ENCODE measurements around the gene NDEL1. TPM values are rescaled to one million over a fixed set of nuclear protein-coding genes. Genes with fewer than 3 reads are reported as not detected.

NDEL1 gene
- total and polyA plus RNA-seq, 5 donors = 27.3 to 45.2 (median 31.5) TPM

- ATAC-seq = no peak
- intact Hi-C loops (cut with DNase I) = no loop called here
- no peaks in the 10 kb centered on the region for H3K27me3 ChIP-seq (ENCODE audit: control insufficient read depth, insufficient read depth)
- WGBS = 83% methylated on average over 3 of the region's 3 CpGs
- H3K4me3 ChIP-seq (ENCODE audit: low read length) = no peak overlapping the region
- DNase-seq = no peak
- no peaks in the 10 kb centered on the region for H3K9me3 ChIP-seq (ENCODE audit: control insufficient read depth, low read length)
- H3K27ac ChIP-seq (ENCODE audit: low read length) = no peak overlapping the region
- H3K4me1 ChIP-seq (ENCODE audit: control insufficient read depth, insufficient read depth, low read length) = no peaks in the 10 kb centered on the region
These were observed 54.2 kb downstream of the NDEL1 start for GRCh38 chr17:8489841-8490240.

GRCh38 chr17:8490256-8491023 is 54.8 kb downstream of the NDEL1 start:
- Histone ChIP-seq H3K9me3 (ENCODE audit: control insufficient read depth, low read length) (no peaks in the 10 kb centered on the region), H3K27me3 (ENCODE audit: control insufficient read depth, insufficient read depth) (no peaks in the 10 kb centered on the region), H3K27ac (ENCODE audit: low read length) (no peak overlapping the region), H3K4me3 (ENCODE audit: low read length) (no peak overlapping the region), H3K4me1 (ENCODE audit: control insufficient read depth, insufficient read depth, low read length) (no peaks in the 10 kb centered on the region)
- intact Hi-C loops (cut with DNase I) = no loop called here
- WGBS = 77% methylated on average over 17 of the region's 17 CpGs
- DNase-seq (no peak), ATAC-seq (no peak)

GRCh38 chr17:8492121-8492520 is 56.4 kb downstream of the NDEL1 start:
- no peaks in the 10 kb centered on the region for H3K9me3 ChIP-seq (ENCODE audit: control insufficient read depth, low read length)
- no peak for DNase-seq
- intact Hi-C loops (cut with DNase I) = no loop called here
- H3K27ac ChIP-seq (ENCODE audit: low read length) = no peak overlapping the region
- no peak overlapping the region for H3K4me3 ChIP-seq (ENCODE audit: low read length)
- no peaks in the 10 kb centered on the region for H3K27me3 ChIP-seq (ENCODE audit: control insufficient read depth, insufficient read depth)
- no peaks in the 10 kb centered on the region for H3K4me1 ChIP-seq (ENCODE audit: control insufficient read depth, insufficient read depth, low read length)
- 95% methylated on average over 17 of the region's 17 CpGs for WGBS
- no peak for ATAC-seq

GRCh38 chr17:8494021-8494420 is 58.3 kb downstream of the NDEL1 start:
- Histone ChIP-seq H3K4me1 (ENCODE audit: control insufficient read depth, insufficient read depth, low read length) (no peaks in the 10 kb centered on the region), H3K9me3 (ENCODE audit: control insufficient read depth, low read length) (no peaks in the 10 kb centered on the region), H3K27me3 (ENCODE audit: control insufficient read depth, insufficient read depth) (no peaks in the 10 kb centered on the region), H3K27ac (ENCODE audit: low read length) (no peak overlapping the region), H3K4me3 (ENCODE audit: low read length) (no peak overlapping the region)
- 80% methylated on average over 12 of the region's 12 CpGs for WGBS
- ATAC-seq = no peak
- intact Hi-C loops (cut with DNase I) = no loop called here
- no peak for DNase-seq

- Histone ChIP-seq H3K4me3 (ENCODE audit: low read length) (no peak overlapping the region), H3K9me3 (ENCODE audit: control insufficient read depth, low read length) (no peaks in the 10 kb centered on the region), H3K4me1 (ENCODE audit: control insufficient read depth, insufficient read depth, low read length) (no peaks in the 10 kb centered on the region), H3K27me3 (ENCODE audit: control insufficient read depth, insufficient read depth) (no peaks in the 10 kb centered on the region), H3K27ac (ENCODE audit: low read length) (no peak overlapping the region)
- WGBS = 81% methylated on average over 8 of the region's 8 CpGs
- DNase-seq (no peak), ATAC-seq (no peak)
- intact Hi-C loops (cut with DNase I) = no loop called here
These were observed 58.9 kb downstream of the NDEL1 start for GRCh38 chr17:8494506-8495111.

- DNase-seq (no peak), ATAC-seq (no peak)
- Histone ChIP-seq H3K27me3 (ENCODE audit: control insufficient read depth, insufficient read depth) (no peaks in the 10 kb centered on the region), H3K4me3 (ENCODE audit: low read length) (no peak overlapping the region), H3K27ac (ENCODE audit: low read length) (no peak overlapping the region), H3K4me1 (ENCODE audit: control insufficient read depth, insufficient read depth, low read length) (no peaks in the 10 kb centered on the region), H3K9me3 (ENCODE audit: control insufficient read depth, low read length) (no peaks in the 10 kb centered on the region)
- WGBS = 87% methylated on average over 13 of the region's 13 CpGs
- intact Hi-C loops (cut with DNase I) = no loop called here
These were observed 60.4 kb downstream of the NDEL1 start for GRCh38 chr17:8496081-8496480.

GRCh38 chr17:8499171-8499570 is 63.5 kb downstream of the NDEL1 start:
- H3K4me3 ChIP-seq (ENCODE audit: low read length) = no peak overlapping the region
- no peak for DNase-seq
- intact Hi-C loops (cut with DNase I) = no loop called here
- H3K27me3 ChIP-seq (ENCODE audit: control insufficient read depth, insufficient read depth) = no peaks in the 10 kb centered on the region
- H3K9me3 ChIP-seq (ENCODE audit: control insufficient read depth, low read length) = no peaks in the 10 kb centered on the region
- WGBS = 93% methylated on average over 9 of the region's 9 CpGs
- no peak for ATAC-seq
- H3K4me1 ChIP-seq (ENCODE audit: control insufficient read depth, insufficient read depth, low read length) = peaks cover 5% of the 10 kb centered on the region
- no peak overlapping the region for H3K27ac ChIP-seq (ENCODE audit: low read length)

- intact Hi-C loops (cut with DNase I) = no loop called here
- ATAC-seq = no peak
- H3K4me1 ChIP-seq (ENCODE audit: control insufficient read depth, insufficient read depth, low read length) = peaks cover 5% of the 10 kb centered on the region
- H3K27ac ChIP-seq (ENCODE audit: low read length) = no peak overlapping the region
- no peak for DNase-seq
- H3K4me3 ChIP-seq (ENCODE audit: low read length) = no peak overlapping the region
- no peaks in the 10 kb centered on the region for H3K9me3 ChIP-seq (ENCODE audit: control insufficient read depth, low read length)
- H3K27me3 ChIP-seq (ENCODE audit: control insufficient read depth, insufficient read depth) = no peaks in the 10 kb centered on the region
- 69% methylated on average over 5 of the region's 5 CpGs for WGBS
These were observed 63.9 kb downstream of the NDEL1 start for GRCh38 chr17:8499614-8500013.

- no peak overlapping the region for H3K27ac ChIP-seq (ENCODE audit: low read length)
- intact Hi-C loops (cut with DNase I) = no loop called here
- no peak for ATAC-seq
- H3K4me1 ChIP-seq (ENCODE audit: control insufficient read depth, insufficient read depth, low read length) = peaks cover 5% of the 10 kb centered on the region
- no peaks in the 10 kb centered on the region for H3K27me3 ChIP-seq (ENCODE audit: control insufficient read depth, insufficient read depth)
- 84% methylated on average over 8 of the region's 8 CpGs for WGBS
- DNase-seq = no peak
- H3K9me3 ChIP-seq (ENCODE audit: control insufficient read depth, low read length) = no peaks in the 10 kb centered on the region
- no peak overlapping the region for H3K4me3 ChIP-seq (ENCODE audit: low read length)
These were observed 64.9 kb downstream of the NDEL1 start for GRCh38 chr17:8500609-8501008.

- ATAC-seq (peak; percentile 31 to 33), DNase-seq (no peak)
- no peaks in the 10 kb centered on the region for H3K27me3 ChIP-seq (ENCODE audit: control insufficient read depth, insufficient read depth)
- no peak overlapping the region for H3K27ac ChIP-seq (ENCODE audit: low read length)
- 50% methylated on average over 6 of the region's 6 CpGs for WGBS
- no peak overlapping the region for H3K4me3 ChIP-seq (ENCODE audit: low read length)
- no peaks in the 10 kb centered on the region for H3K9me3 ChIP-seq (ENCODE audit: control insufficient read depth, low read length)
- H3K4me1 ChIP-seq (ENCODE audit: control insufficient read depth, insufficient read depth, low read length) = peaks cover 5% of the 10 kb centered on the region
- intact Hi-C loops (cut with DNase I) = no loop called here
These were observed 66.4 kb downstream of the NDEL1 start for GRCh38 chr17:8502126-8502525.

- intact Hi-C loops (cut with DNase I) = no loop called here
- WGBS = 43% methylated on average over 6 of the region's 6 CpGs
- H3K4me3 ChIP-seq (ENCODE audit: low read length) = no peak overlapping the region
- H3K27ac ChIP-seq (ENCODE audit: low read length) = peak overlapping the region; percentile 12
- no peaks in the 10 kb centered on the region for H3K27me3 ChIP-seq (ENCODE audit: control insufficient read depth, insufficient read depth)
- H3K9me3 ChIP-seq (ENCODE audit: control insufficient read depth, low read length) = no peaks in the 10 kb centered on the region
- peaks cover 5% of the 10 kb centered on the region for H3K4me1 ChIP-seq (ENCODE audit: control insufficient read depth, insufficient read depth, low read length)
- ATAC-seq (peak; percentile 62 to 89), DNase-seq (peak in 2 of 3 donors; percentile 66 to 70)
These were observed 67.7 kb downstream of the NDEL1 start for GRCh38 chr17:8503368-8503767.
